SK-N-SH (cell line): ENCODE data around the gene CPEB4.

Source experiments
- CTCF ChIP-seq: fragments of 200-600 bp; sonication (generic); IDR thresholded peaks from 2 replicates; pipeline ENCODE4 v1.6.1; 2017; ENCODE audit warnings: antibody characterized with exemption, mild to moderate bottlenecking, moderate library complexity
- EP300 ChIP-seq, 2 experiments: IDR thresholded peaks; 2 replicates each; pipeline versions ENCODE4 v1.4.0 to v1.6.1; 2012; ENCODE audit warnings: borderline replicate concordance in 1 of 2, low read depth in 1 of 2, low read length in 1 of 2
- EZH2phosphoT487 ChIP-seq: fragments of 200-600 bp; sonication (generic); IDR thresholded peaks from 2 replicates; pipeline ENCODE4 v1.6.1; 2017; ENCODE audit warnings: low read depth, mixed run types, mild to moderate bottlenecking, antibody characterized with exemption, moderate library complexity, borderline replicate concordance
- GABPA ChIP-seq: IDR thresholded peaks from 2 replicates; pipeline ENCODE4 v1.4.0; 2012; ENCODE audit warnings: low read depth, mild to moderate bottlenecking
- RAD21 ChIP-seq: IDR thresholded peaks from 2 replicates; pipeline ENCODE4 v1.6.1; 2012; ENCODE audit warnings: mild to moderate bottlenecking, low read length
- RXRA ChIP-seq: IDR thresholded peaks from 2 replicates; pipeline ENCODE4 v1.4.0; 2012; ENCODE audit warnings: low read depth, mild to moderate bottlenecking, borderline replicate concordance
- TF ChIP-seq, protein P1 (sequence below): fragments of 150-350 bp; IDR thresholded peaks from 2 replicates; pipeline ENCODE4 v1.6.1; 2017; ENCODE audit warnings: antibody characterized with exemption, low read length, low read depth, borderline replicate concordance
- TF ChIP-seq, protein P2 (sequence below): IDR thresholded peaks from 2 replicates; pipeline ENCODE4 v1.4.0; 2012; ENCODE audit warnings: low read depth

DNA sequence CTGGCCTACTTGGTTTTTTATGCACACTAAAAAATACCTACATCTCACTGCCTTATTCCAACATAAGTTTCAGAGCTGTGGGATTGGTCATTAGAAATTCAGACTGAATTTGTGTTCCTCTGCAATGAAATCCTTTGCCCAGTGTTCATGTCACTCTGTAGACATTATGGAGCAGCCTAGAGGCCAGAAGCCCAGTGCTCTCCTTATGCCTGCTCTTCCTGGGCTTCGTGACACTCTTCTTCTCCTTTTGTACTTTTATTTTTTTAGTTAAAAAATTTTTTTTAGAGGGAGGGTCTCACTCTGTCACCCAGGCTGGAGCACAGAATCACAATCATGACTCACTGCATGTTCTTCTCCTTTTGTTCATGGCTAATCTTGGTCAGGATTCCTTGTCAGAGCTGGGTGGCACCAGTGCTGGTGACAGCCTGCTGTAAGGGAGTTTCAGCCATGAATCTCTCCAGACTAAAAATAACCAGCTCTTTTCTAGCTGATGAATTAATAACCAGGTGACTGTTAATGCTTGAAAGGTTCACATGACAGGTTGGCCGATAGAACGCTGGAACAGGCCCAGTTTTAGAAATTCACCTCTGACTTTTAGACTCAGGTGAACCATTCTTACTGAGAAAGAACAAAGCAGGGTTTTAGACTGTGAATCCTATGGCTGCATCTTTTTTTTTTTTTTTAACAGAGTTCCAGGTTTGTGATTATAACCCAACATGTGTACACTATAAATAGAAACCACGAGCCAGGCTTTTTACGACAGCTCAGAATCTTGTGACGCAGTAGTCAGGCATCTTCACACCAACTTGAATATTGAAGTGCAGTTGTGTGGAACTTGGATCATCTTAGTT, 66.7 kb downstream of the CPEB4 start:
- no peak for TF ChIP-seq RXRA
- TF ChIP-seq CTCF, result no peak
- TF ChIP-seq, protein P1, sequence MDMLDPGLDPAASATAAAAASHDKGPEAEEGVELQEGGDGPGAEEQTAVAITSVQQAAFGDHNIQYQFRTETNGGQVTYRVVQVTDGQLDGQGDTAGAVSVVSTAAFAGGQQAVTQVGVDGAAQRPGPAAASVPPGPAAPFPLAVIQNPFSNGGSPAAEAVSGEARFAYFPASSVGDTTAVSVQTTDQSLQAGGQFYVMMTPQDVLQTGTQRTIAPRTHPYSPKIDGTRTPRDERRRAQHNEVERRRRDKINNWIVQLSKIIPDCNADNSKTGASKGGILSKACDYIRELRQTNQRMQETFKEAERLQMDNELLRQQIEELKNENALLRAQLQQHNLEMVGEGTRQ, result no peak
- TF ChIP-seq, protein P2, sequence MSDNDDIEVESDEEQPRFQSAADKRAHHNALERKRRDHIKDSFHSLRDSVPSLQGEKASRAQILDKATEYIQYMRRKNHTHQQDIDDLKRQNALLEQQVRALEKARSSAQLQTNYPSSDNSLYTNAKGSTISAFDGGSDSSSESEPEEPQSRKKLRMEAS, result no peak
- TF ChIP-seq GABPA, result no peak
- TF ChIP-seq EZH2phosphoT487, result no peak
- TF ChIP-seq EP300 (IDR thresholded peaks at IDR 0.05; ENCODE audit: borderline replicate concordance in 1 of 2, low read depth in 1 of 2, low read length in 1 of 2), result no peak
- TF ChIP-seq RAD21, result no peak
